Measurements from ENCODE around the gene TMEM134.
"Not testable (repeated sequence)": the region's sequence is repeated elsewhere in the genome, so short reads cannot be mapped to it uniquely, and the experiment has no call there.

The TMEM134 gene

GRCh38 chr11:67437082-67437808 is 31.8 kb downstream of the TMEM134 start, which contains the start of gene PTPRCAP:
Gene PTPRCAP, minus strand, starts transcription at chr11:67437682. Its CDS starts 63 bp downstream, at chr11:67437619.
- peak; percentile 81 for DNase-seq

GRCh38 chr11:67436459-67437081 is 32.5 kb downstream of the TMEM134 start:
- peak; percentile 55 for DNase-seq

GRCh38 chr11:67435727-67436458 is 33.2 kb downstream of the TMEM134 start:
- no peak for DNase-seq

- no peak for DNase-seq
Observed at GRCh38 chr11:67435031-67435726, 33.9 kb downstream of the TMEM134 start.

- no peak for DNase-seq
Observed at GRCh38 chr11:67434395-67434881, 34.6 kb downstream of the TMEM134 start.

GRCh38 chr11:67433536-67434394 is 35.3 kb downstream of the TMEM134 start:
- DNase-seq, result no peak

GRCh38 chr11:67432655-67433349 is 36.2 kb downstream of the TMEM134 start:
- no peak for DNase-seq

GRCh38 chr11:67431346-67432249 is 37.5 kb downstream of the TMEM134 start:
- DNase-seq, result no peak

- no peak for DNase-seq
Observed at GRCh38 chr11:67429722-67430121, 39.3 kb downstream of the TMEM134 start.

- no peak for DNase-seq
Observed at GRCh38 chr11:67429038-67429668, 39.9 kb downstream of the TMEM134 start.

GRCh38 chr11:67428052-67429001 is 40.7 kb downstream of the TMEM134 start, which contains the start of gene RPS6KB2:
Gene RPS6KB2, plus strand, starts transcription at chr11:67428494. Its CDS starts 52 bp downstream, at chr11:67428546.
- DNase-seq, result peak; percentile 97

- DNase-seq, result not testable (repeated sequence)
Observed at GRCh38 chr11:67427364-67427859, 41.6 kb downstream of the TMEM134 start.

GRCh38 chr11:67423891-67424613 is 45.0 kb downstream of the TMEM134 start:
- no peak for DNase-seq

GRCh38 chr11:67423466-67423865 is 45.6 kb downstream of the TMEM134 start:
- no peak for DNase-seq

GRCh38 chr11:67422891-67423290 is 46.2 kb downstream of the TMEM134 start:
- no peak for DNase-seq

GRCh38 chr11:67421430-67422031 is 47.5 kb downstream of the TMEM134 start:
- DNase-seq, result no peak
